Ovary (tissue), 9 donors: ENCODE results near the gene TSPAN5. TPM values are rescaled to one million over a fixed set of nuclear protein-coding genes. Genes with fewer than 3 reads are reported as not detected.

ENCODE experiments used
- DNase-seq, 5 donors: peaks; one replicate each; pipeline ENCODE4 v3.0.0-alpha.2; 2019 to 2020
- H3K27ac ChIP-seq, 2 donors: fragments of 200-600 bp; one replicate each; pipeline versions ENCODE4 v1.5.1 to v1.8.0; 2019 to 2022
- H3K27me3 ChIP-seq: fragments of 200-600 bp; one replicate; pipeline ENCODE4 v1.8.0; 2022
- H3K36me3 ChIP-seq: fragments of 200-600 bp; sonication (generic); one replicate; pipeline ENCODE4 v1.5.1; 2019
- H3K4me1 ChIP-seq: one replicate; pipeline ENCODE4 v1.8.1; 2013; ENCODE audit warnings: mild to moderate bottlenecking, moderate library complexity; ENCODE audit not compliant: insufficient read depth
- H3K4me3 ChIP-seq: fragments of 200-600 bp; sonication (generic); one replicate; pipeline ENCODE4 v1.5.1; 2017
- H3K9me3 ChIP-seq, 2 donors: fragments of 200-600 bp in 1 of 2; sonication (generic) in 1 of 2; one replicate each; pipeline versions ENCODE4 v1.5.1 to v1.8.1; 2013 to 2019; ENCODE audit warnings: mild to moderate bottlenecking in 1 of 2, moderate library complexity in 1 of 2
- CTCF ChIP-seq, 3 donors: fragments of 450-650 bp in 2 of 3; fragments of 200-600 bp in 1 of 3; IDR thresholded peaks; one replicate each; pipeline versions ENCODE4 v1.5.1 to v1.8.0; 2016 to 2022; ENCODE audit warnings: antibody characterized with exemption in 3 of 3, mild to moderate bottlenecking in 1 of 3
- EP300 ChIP-seq: sonication (generic); formaldehyde crosslinking; IDR thresholded peaks from one replicate; pipeline ENCODE4 v1.6.1; 2017; ENCODE audit warnings: antibody characterized with exemption
- POLR2A ChIP-seq: fragments of 450-650 bp; IDR thresholded peaks from one replicate; pipeline ENCODE4 v1.6.1; 2017; ENCODE audit warnings: antibody characterized with exemption, mild to moderate bottlenecking, moderate library complexity
- WGBS, 3 donors: extraction: QIAGEN DNeasy Blood & Tissue Kit in 1 of 3; methylation state at CpG; one replicate each; pipeline versions ENCODE4 v1.1.5 to v1.1.7; 2013 to 2017; 5-methylcytosine and 5-hydroxymethylcytosine counted together
- intact Hi-C, 4 donors: fragments of 100-400 bp; cut with DNase I; formaldehyde crosslinking; loops; one replicate each; pipeline versions ENCODE4 v1.11.0 to v1.15.1; 2022 to 2023
- polyA plus RNA-seq, 2 donors: library from polyadenylated mRNA; stranded (reverse); fragments of 200-250 nt in 1 of 2; fragments of 350-450 nt in 1 of 2; fragmentation: Illumina TruSeq in 1 of 2; extraction: RNeasy Lipid Tissue Mini Kit (QIAGEN cat#74804) in 1 of 2; gene quantifications; one replicate each; pipeline ENCODE4 v1.2.3, GENCODE V29; 2013 to 2014
- total RNA-seq, 7 donors: library from RNA; depleted of rRNA in 2 of 7; stranded (reverse); fragments of >200 nt in 2 of 7; fragmentation: NEBNext Ultra II Directional in 3 of 7; extraction: Animal tissue kit (Norgen Biotek cat#: 25700) in 3 of 7; gene quantifications; one replicate each; pipeline versions ENCODE4 v1.1.0 to v1.2.4, GENCODE V29; 2016 to 2023
- donor health status: DM: no; HTN: no; CAD: no; lungs with moderate emphysema.
- donor health status: DM: no; HTN: no; CAD: no.
- donor health status: Bipolar disorder and iron deficiency.
- donor health status: DM: yes; HTN: yes; CAD: no.
- donor health status: DM: no; HTN: no; CAD: no.
- donor health status: DM: yes; HTN: yes; CAD: no.

The TSPAN5 gene
- total and polyA plus RNA-seq, 9 donors, result 34.0 to 69.5 (median 48.2) TPM

- H3K27me3 ChIP-seq, result no peaks in the 10 kb centered on the region
- H3K4me1 ChIP-seq, result peaks cover 33% of the 10 kb centered on the region
- no peak overlapping the region for H3K4me3 ChIP-seq
- intact Hi-C loops, result no loop called here
- WGBS, 3 donors, result 49 to 82% (median 61%) methylated on average over 5 of the region's 5 CpGs
- no peak for DNase-seq
- TF ChIP-seq POLR2A, result no peak
- TF ChIP-seq EP300, result no peak
- no peak for TF ChIP-seq CTCF (IDR thresholded peaks at IDR 0.05)
- no peak overlapping the region for H3K27ac ChIP-seq
- H3K36me3 ChIP-seq, result no peaks in the 10 kb centered on the region
- no peaks in the 10 kb centered on the region for H3K9me3 ChIP-seq
Observed at GRCh38 chr4:98609934-98610333, 48.5 kb downstream of the TSPAN5 start.

- WGBS, 3 donors, result 39 to 52% (median 50%) methylated on average over 5 of the region's 5 CpGs
- no peak overlapping the region for H3K27ac ChIP-seq
Observed at GRCh38 chr4:98608356-98608755, 50.1 kb downstream of the TSPAN5 start.

GRCh38 chr4:98606894-98607293 is 51.5 kb downstream of the TSPAN5 start:
- Histone ChIP-seq H3K9me3 (no peaks in the 10 kb centered on the region), H3K27me3 (no peaks in the 10 kb centered on the region), H3K36me3 (no peaks in the 10 kb centered on the region), H3K4me1 (peaks cover 26% of the 10 kb centered on the region), H3K4me3 (no peak overlapping the region), H3K27ac (no peak overlapping the region)
- no peak for DNase-seq
- intact Hi-C loops, result no loop called here
- WGBS, 3 donors, result 81 to 88% (median 81%) methylated on average over 6 of the region's 6 CpGs
- TF ChIP-seq CTCF (IDR thresholded peaks at IDR 0.05) (no peak), POLR2A (no peak), EP300 (no peak)

More at GRCh38 chr4:98608356-98608755, 50.1 kb downstream of the TSPAN5 start:
- H3K9me3 ChIP-seq, result no peaks in the 10 kb centered on the region
- H3K36me3 ChIP-seq, result no peaks in the 10 kb centered on the region
- intact Hi-C loops, result no loop called here
- H3K4me3 ChIP-seq, result no peak overlapping the region
- H3K27me3 ChIP-seq, result no peaks in the 10 kb centered on the region
- DNase-seq, result no peak
- TF ChIP-seq EP300 (no peak), CTCF (IDR thresholded peaks at IDR 0.05) (no peak), POLR2A (no peak)
- H3K4me1 ChIP-seq, result peaks cover 28% of the 10 kb centered on the region

GRCh38 chr4:98605216-98605615 is 53.2 kb downstream of the TSPAN5 start:
- H3K9me3 ChIP-seq, result no peaks in the 10 kb centered on the region
- H3K4me1 ChIP-seq, result peaks cover 16% of the 10 kb centered on the region
- intact Hi-C loops, result no loop called here
- H3K27me3 ChIP-seq, result no peaks in the 10 kb centered on the region
- no peak overlapping the region for H3K4me3 ChIP-seq
- WGBS, 3 donors, result 75 to 84% (median 76%) methylated on average over 3 of the region's 3 CpGs
- H3K36me3 ChIP-seq, result no peaks in the 10 kb centered on the region
- TF ChIP-seq EP300 (no peak), POLR2A (no peak), CTCF (IDR thresholded peaks at IDR 0.05) (no peak)
- H3K27ac ChIP-seq, result no peak overlapping the region
- no peak for DNase-seq
